ENCODE results near the gene SMKR1.
A peak's percentile ranks its signal among the peaks of the same experiment; 100 is the strongest.
"Not testable (repeated sequence)": the region's sequence is repeated elsewhere in the genome, so short reads cannot be mapped to it uniquely, and the experiment has no call there.

SMKR1 gene

DNA sequence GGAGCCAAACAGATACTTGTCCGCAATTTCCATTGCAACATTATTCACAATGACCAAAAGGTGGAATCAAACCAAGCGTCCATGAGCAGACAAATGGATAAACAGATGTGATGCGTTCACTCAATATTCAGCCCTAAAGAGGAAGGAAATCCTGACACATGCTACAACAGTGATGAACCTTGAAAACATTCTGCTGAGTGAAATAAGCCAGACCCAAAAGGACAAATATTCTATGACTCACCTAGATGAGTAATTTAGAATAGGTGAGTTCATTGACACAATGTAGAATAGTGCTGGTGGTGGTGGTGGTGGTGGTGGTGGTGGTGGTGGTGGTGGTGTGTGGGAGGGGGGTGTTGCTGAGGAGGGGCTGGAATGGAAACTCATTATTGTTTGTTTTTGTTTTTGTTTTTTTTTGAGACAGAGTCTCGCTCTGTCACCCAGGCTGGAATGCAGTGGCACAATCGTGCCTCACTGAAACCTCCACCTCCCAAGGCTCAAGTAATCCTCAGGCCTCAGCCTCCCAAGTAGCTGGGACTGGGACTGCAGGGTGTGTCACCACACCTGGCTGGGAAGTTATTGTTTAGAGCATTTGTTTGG lies 28.6 kb downstream of the SMKR1 start:
- no peak for DNase-seq

DNA sequence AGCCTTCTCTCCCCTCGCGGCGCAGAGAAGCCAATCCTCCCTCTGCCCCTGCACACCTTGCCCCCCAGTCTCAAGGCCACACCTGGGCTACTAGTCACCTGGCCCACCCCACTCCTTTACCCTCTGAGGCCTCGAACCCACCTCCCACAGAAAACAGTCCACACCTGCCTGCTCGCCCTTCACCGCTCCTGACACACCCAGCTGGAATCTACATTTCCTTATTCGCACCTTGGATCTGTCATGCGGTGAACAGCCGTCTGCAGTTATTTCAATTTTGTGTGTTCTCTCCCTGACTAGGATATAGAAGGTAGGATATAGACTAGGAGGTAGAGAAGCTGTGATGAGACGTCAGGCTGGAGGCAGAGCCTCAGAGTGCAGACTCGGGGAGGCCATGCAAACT lies 29.4 kb downstream of the SMKR1 start:
- no peak for DNase-seq

DNA sequence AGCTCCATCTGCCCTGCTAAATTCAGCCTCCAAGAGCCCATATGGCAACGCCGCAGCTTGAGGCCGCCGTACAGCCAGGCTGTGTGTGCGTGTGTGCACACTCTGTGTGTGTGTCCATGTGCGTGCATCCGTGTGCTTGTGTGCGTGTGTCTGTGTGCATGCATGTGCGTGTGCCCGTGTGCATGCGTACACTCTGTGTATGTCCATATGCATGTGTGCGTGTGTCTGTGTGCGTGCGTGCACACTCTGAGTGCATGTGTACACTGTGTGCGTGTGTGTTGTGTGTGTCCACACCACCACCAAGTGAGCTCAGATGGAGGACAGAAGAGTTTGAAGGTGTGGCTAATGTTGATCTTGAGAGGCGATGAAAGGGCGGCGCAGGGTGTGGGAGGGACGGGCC lies 30.0 kb downstream of the SMKR1 start:
- DNase-seq = no peak

DNA sequence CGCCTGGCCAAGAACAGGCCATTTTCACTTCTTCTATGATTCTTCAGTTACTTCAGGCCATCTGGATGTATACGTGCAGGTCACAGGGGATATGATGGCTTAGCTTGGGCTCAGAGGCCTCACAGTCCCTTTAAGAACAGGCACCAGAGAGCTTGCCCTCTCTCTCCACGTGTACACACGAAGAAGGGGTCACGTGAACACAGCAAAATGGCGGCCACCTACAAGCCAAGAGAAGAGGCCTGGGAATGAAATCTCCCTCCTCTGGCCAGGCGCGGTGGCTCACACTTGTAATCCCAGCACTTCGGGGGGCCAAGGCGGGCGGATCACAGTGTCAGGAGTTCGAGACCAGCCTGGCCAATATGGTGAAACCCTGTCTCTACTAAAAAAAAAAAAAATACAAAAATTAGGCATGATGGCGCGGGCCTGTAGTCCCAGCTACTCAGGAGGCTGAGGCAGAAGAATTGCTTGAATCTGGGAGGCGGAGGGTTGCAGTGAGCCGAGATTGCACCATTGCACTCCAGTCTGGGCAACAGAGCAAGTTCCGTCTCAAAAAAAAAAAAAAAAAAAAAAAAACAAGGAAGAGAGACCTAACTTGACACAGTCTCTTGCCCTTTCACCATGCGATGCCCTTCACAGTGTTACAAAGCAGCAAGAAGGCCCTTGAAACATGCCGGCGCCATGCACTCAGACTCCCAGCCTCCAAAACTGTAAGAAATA lies 32.4 kb downstream of the SMKR1 start:
- not testable (repeated sequence) for DNase-seq

DNA sequence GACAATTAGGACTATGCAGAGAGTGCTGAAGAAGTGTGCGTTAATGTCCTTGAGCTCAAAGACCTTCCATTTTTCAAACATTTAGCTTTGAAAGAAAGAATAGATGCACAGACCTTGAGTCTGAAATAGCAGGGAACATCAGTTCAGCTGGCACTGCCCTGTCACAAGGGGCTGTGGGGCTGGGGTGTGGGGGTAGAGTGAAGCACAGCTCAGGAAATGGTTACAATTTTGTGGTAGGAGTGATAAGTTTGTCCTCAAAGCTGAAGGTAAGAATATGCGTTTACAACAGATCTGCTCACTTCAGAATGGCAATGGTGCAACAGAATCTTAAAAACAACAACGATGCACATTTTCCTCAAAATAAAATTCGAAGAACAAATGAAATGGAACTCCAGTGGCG lies 33.6 kb downstream of the SMKR1 start:
- DNase-seq = no peak

DNA sequence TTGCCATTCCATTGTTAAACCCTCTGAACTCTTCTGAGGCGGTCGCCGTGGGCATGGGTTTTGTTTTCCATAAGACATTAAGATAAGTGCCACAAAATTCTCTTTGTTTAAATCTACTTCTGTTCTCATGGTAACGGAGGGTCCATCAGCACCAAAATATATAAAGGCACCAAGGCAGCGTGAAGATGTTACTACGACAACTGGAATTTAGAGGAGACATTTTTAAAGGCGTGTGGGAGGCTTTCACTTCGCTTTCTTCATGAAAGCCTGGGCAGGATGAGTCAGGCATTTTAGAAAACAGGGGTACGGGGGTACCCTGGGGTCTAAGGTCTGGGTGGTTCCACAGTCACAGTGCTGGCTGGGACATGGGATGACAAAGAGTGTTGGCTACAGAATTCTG lies 34.0 kb downstream of the SMKR1 start:
- no peak for DNase-seq

DNA sequence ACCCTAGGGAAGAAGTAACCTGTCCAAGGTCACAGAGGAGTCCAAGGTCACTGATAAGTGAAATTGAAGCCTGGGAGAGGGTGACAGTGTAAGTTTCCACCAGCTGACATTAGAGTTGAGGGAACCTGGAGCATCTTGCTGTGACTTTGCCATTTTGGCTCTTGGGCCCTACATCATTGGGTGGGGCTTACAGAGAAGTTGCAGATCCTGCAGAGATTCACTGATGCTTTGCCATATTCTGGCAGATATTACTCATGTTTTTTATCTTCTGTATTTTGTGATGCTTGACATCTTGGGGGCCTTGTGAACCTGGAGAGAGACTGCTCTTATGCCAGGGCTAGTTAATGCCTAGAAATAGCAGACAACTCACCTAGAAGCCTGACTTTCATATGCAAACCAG lies 36.5 kb downstream of the SMKR1 start:
- no peak for DNase-seq

DNA sequence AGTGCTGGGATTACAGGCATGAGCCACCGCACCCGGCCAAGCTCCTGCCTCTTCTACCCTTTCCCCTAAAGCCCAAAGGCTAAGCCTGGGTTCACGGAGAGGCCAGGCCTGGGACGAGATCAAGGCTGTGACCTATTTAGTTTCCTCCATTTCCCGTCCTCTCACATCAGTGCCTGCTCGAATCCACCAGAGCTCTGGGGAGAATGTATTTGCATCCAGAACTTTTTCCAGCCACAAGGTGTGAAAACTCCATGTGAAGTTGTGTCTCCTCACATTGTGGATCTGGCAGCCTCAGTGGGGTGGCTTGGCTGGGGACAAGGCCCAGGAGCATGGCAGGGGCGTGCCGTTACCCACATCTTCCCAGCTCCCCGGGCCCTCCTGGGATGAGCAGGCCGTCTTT lies 38.0 kb downstream of the SMKR1 start:
- DNase-seq = no peak

DNA sequence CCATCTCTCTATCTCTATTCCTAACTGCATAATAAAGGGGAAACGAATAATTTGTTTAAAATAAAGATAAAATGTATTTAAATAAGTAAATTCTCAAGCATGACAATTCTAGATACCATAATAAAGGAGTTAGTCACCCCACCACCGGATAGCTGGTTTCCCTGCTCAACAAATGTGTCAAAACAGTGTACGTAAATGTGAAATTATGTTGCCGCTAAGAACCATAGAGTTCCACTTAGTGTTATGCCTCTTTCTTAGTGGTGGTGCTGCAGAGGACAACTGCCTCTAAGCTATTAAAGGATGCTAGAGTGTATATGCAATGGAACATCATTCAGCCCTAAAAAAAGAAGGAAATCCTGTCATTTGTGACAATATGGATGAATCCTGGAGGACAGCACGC lies 42.4 kb downstream of the SMKR1 start:
- no peak for DNase-seq

DNA sequence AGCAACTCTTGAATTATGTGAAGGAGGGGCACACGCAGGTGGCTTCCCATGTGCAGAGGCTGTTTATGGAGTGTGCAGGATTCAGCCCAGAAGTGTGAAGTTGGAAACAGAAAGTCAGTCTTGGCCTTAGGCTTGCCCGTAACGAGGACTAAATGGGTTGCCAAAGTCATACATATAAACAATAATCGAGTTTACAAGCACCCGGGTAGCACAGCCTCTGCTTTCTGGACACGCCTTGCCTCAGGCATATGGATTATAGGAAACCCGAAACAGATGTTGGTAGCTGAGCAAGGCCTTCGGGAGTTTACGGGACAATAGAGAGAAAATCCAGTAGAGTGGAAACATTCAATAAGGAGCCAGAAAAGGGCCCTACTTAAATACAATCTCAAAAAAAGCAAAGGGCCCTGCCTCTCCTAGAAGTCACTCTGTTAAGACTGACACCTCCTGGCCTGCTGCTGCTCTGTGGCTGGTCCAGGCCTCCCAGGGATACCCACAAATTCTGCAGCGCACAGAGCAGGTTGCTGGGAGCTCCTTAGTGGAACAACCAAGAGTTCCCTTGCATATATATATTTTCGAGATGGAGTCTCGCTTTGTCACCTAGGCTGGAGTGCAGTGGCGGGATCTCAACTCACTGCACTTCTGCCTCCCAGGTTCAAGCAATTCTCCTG lies 48.5 kb downstream of the SMKR1 start:
- DNase-seq = no peak

DNA sequence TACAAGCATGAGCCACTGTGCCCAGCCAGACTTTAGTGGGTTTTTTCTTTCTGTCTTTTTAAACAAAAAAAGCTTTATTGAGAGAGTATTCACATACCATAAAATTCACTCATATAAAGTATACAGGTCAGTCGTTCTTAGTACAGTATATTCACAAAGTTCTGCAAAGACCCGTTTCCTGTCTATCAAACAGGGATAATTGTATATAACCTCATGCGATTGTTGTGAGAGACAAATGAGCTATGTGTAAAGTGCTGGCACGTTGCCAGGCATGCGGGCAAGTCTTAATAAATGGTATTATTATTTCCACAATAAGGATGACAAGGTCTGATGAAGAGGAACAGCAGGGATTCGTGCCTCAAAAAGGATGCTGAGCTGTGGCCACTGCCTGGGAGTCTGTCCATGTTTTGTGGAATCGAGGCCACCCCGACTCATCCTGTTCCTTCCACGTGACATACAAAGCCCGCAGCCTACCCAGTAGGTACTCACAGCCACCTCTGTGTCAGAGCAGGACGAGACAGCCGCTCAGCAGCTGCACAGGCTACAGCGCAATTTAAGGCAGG lies 51.6 kb downstream of the SMKR1 start:
- peak; percentile 83 for DNase-seq

DNA sequence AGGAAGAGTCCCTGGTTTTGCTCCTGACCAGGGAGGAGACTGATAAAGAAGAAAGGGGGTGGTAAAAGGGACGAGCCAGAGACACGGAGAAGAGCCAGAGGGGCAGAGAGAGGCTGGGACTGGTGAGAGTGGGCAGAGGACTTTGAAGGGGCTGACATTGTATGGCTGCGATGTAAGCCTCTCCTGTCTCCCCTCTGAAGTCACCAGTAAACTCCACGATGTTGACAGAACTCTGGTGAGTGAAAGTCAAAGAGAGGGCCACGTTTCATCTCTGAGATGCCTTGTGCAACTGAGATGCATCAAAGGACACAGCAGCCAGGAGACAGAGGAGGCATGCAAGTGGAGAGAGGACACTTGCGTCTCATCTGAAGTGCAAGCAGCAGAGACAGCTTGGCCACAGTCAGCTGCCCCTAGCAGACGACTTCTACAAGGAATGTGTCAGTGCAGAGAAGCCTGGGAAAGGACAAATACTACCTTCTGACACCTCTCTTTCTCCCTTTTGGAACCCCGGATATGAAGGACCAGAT lies 54.3 kb downstream of the SMKR1 start:
- DNase-seq = no peak

DNA sequence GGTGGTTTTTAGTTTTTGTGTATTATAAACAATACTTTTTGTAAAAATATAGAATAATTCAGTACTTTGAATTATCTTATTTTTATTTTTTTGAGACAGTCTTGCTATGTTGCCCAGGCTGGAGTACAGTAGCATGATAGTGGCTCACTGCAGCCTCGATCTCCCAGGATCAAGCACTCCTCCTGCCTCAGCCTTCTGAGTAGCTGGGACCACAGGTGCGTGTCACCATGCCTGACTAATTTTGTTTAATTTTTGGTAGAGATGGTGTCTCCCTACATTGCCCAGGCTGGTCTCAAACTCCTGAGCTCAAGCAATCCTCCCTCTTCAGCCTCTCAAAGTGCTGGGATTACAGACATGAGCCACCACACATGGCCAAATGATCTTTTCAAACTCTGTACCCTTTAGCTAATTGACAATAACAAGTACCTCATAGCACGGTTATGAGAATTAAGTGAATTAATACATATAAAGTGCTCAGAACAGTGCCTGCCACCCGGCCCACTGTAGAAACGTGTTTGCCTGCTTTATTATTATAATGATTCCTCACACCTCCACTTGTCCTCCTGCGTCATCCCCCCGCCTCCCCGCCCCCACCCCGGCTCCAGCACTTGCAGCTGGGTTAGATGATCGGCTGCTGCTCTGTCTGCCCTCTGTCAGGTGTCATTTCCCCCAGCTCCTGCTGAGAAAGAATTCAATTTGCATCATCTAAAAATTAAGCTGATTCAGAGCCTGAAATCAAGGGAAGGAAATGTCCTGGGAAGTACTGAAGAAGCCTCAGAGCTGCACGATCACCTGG lies 55.6 kb downstream of the SMKR1 start:
- DNase-seq = no peak

DNA sequence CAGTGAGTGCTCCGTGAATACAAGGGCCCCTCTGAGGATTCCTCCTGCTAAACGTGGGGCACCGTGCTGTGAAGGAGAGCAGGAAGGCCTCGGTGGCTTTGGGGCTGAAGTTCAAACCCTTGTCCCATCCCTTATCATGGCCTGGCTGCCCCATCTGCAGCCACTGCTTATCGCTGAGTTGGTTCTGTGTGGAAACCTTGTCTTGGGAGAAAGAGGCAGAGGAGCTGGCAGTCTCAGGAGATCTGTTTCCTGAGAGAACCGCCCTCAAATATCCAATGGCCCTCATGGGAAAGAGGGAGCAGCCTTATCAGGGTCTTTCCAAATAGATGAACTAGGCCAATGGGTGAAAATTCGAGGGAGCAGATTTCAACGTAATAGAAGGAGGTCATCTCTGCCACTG lies 57.2 kb downstream of the SMKR1 start:
- DNase-seq = no peak

DNA sequence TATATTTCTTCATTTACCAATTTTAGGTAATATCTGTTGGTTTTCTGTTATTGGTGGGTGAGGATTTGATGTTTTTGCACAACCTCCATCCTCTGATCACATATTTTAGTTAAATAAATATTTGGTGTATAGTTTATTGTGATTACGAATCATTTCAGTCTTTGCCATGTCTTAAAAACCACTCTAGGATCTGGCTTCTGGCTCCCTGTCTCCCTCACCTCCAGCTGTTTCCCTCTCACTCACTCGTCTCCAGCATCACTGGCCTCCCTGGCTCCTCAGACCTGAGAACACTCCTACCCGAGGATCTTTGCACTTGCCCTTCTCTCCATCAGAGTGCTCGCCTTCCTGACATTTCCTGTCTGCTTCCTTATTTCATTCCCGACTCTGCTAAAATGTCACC lies 58.5 kb downstream of the SMKR1 start:
- DNase-seq = no peak

DNA sequence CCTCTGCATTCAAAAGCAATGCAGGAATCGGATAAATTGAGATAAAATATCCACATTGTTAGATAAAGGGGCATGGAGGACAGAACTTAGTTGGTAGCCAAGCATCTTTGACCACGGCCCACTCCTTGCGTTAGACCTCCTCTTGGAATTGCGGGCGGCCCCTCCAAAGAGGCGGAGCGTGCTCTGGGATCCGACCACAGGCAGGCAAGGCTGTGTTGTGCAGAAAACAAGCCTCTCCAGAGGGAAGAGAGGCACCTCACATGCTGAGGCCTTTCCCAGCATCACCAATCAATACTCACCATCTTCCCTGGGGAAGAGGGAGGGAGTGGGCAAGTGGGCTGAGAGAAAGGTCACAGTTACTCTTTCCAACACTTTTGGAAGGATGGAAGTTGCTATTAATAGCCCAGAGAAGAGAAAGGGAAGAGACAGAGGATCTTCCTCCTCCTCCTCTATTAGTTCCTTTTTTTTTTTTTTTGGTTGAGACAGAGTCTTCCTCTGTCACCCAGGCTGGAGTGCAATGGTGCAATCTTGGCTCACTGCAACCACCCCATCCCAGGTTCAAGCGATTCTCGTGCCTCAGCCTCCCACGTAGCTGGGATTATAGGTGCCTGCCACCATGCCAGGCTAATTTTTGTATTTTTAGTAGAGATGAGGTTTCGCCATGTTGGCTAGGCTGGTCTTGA lies 59.5 kb downstream of the SMKR1 start:
- DNase-seq = no peak
